GM12878 (cell line): ENCODE data around the gene OTOA. TPM values are rescaled to one million over a fixed set of nuclear protein-coding genes. Genes with fewer than 3 reads are reported as not detected.
A peak's percentile ranks its signal among the peaks of the same experiment; 100 is the strongest.
"Not testable (repeated sequence)": the region's sequence is repeated elsewhere in the genome, so short reads cannot be mapped to it uniquely, and the experiment has no call there.

ENCODE experiments used
- ATAC-seq: fragments of 200-7000 bp; cut with Tn5 transposase; 3 replicates; pipeline ENCODE4 v1.9.1; 2020; ENCODE audit warnings: mild to moderate bottlenecking, moderate library complexity
- BruUV-seq: library from RNA; stranded (reverse); fragments of 400-500 nt; replicated peaks from 2 replicates; lab custom pipeline; 2021; lab: Mats Ljungman, UMichigan
- CTCF ChIA-PET: fragments of 300-600 bp; sonication (Branson Sonifier 250); formaldehyde crosslinking; extraction: SDS; loops from one replicate; lab custom pipeline; 2021; ENCODE audit warnings: inconsistent platforms; lab: Yijun Ruan, JAX
- POLR2A ChIA-PET: fragments of 350-600 bp; formaldehyde crosslinking; extraction: SDS; loops from one replicate; lab custom pipeline; 2021; ENCODE audit warnings: inconsistent platforms; lab: Charles Lee
- RAD21 ChIA-PET: fragments of 300-600 bp; sonication (Branson Sonifier 250); formaldehyde crosslinking; loops from one replicate; lab custom pipeline; 2023; ENCODE audit warnings: antibody characterized with exemption; ENCODE audit not compliant: unreplicated experiment; lab: Charles Lee
- SMC1A ChIA-PET: fragments of 300-600 bp; sonication (Branson Sonifier 250); formaldehyde crosslinking; loops from one replicate; lab custom pipeline; 2023; ENCODE audit not compliant: unreplicated experiment, uncharacterized antibody; lab: Charles Lee
- DNase-seq: peaks from one replicate; pipeline ENCODE4 v3.0.0-alpha.2; 2011; ENCODE audit warnings: low read depth, low spot score
- FAIRE-seq: peaks from 3 replicates; lab custom pipeline; 2011; peaks lifted over from hg19 to GRCh38; lab: Jason Lieb, UNC
- H2AFZ ChIP-seq: 2 replicates; pipeline ENCODE4 v1.6.0; 2011; ENCODE audit warnings: low read depth, low read length, control low read depth; ENCODE audit not compliant: control insufficient read depth
- H3K27ac ChIP-seq: 2 replicates; pipeline ENCODE4 v1.5.1; 2011; ENCODE audit warnings: control low read depth; ENCODE audit not compliant: control insufficient read depth, insufficient read depth
- H3K27me3 ChIP-seq, 2 experiments: replicated peaks in 1 of 2; 2 replicates each; pipeline versions ENCODE4 v1.6.0 to v1.6.1; 2011; ENCODE audit warnings: low read length in 1 of 2; ENCODE audit not compliant: control insufficient read depth in 2 of 2, insufficient read depth in 2 of 2
- H3K36me3 ChIP-seq, 2 experiments: 2 replicates each; pipeline ENCODE4 v1.5.1; 2011; ENCODE audit warnings: low read length in 1 of 2; ENCODE audit not compliant: control insufficient read depth in 2 of 2, insufficient read depth in 2 of 2
- H3K4me1 ChIP-seq: 2 replicates; pipeline ENCODE4 v1.6.1; 2011; ENCODE audit warnings: mild to moderate bottlenecking, low read length, moderate library complexity, mixed read lengths; ENCODE audit not compliant: control insufficient read depth, insufficient read depth
- H3K4me2 ChIP-seq: 2 replicates; pipeline ENCODE4 v1.6.0; 2011; ENCODE audit warnings: control low read depth; ENCODE audit not compliant: control insufficient read depth, insufficient read depth
- H3K4me3 ChIP-seq: fragments of 200-600 bp; sonication (generic); 2 replicates; pipeline ENCODE4 v1.5.1; 2016
- H3K79me2 ChIP-seq: 2 replicates; pipeline ENCODE4 v1.6.0; 2011; ENCODE audit warnings: low read length; ENCODE audit not compliant: control insufficient read depth, insufficient read depth
- H3K9ac ChIP-seq: 2 replicates; pipeline ENCODE4 v1.8.0; 2011; ENCODE audit warnings: low read length, control low read depth, mixed read lengths; ENCODE audit not compliant: control insufficient read depth, insufficient read depth
- H3K9me3 ChIP-seq: replicated peaks from 3 replicates; pipeline ENCODE4 v1.5.1; 2011; ENCODE audit warnings: mild to moderate bottlenecking, low read length; ENCODE audit not compliant: control insufficient read depth, insufficient read depth
- H4K20me1 ChIP-seq: 2 replicates; pipeline ENCODE4 v1.6.0; 2011; ENCODE audit not compliant: control insufficient read depth, insufficient read depth
- WGBS: methylation state at CpG from one replicate; pipeline ENCODE4 v1.1.6; 2016; ENCODE audit warnings: low lambda C conversion rate; ENCODE audit not compliant: insufficient replicate concordance, insufficient coverage; ENCODE audit errors: missing lambda C conversion rate; 5-methylcytosine and 5-hydroxymethylcytosine counted together
- in situ Hi-C: fragments of 300-500 bp; cut with MboI; formaldehyde crosslinking; loops from 9 replicates; pipeline ENCODE4 v1.14.3; 2018; ENCODE audit warnings: mixed read lengths
- intact Hi-C: fragments of 100-400 bp; cut with micrococcal nuclease; formaldehyde crosslinking; loops from one replicate; pipeline ENCODE4 v1.14.2; 2022; ENCODE audit not compliant: unreplicated experiment
- polyA plus RNA-seq, 11 experiments: library from polyadenylated mRNA; depleted of rRNA in 4 of 11; unstranded in 6 of 11; stranded (reverse) in 5 of 11; fragments of >200 nt; fragmentation: Nextera tagmentation in 4 of 11; fragmentation: Illumina TruSeq in 1 of 11; extraction: Ambion mirVana in 4 of 11; extraction: Trizol in 1 of 11; gene quantifications; 1 replicate in 1 of 11; 2 replicates in 10 of 11; pipeline versions ENCODE4 v1.2.1 to v1.2.3, GENCODE V29; 2011 to 2016; ENCODE audit warnings: inconsistent platforms in 2 of 11, missing spikeins in 2 of 11, low read depth in 1 of 11
- total RNA-seq, 4 experiments: library from RNA; depleted of rRNA in 3 of 4; stranded (reverse); fragments of >200 nt in 3 of 4; fragmentation: Illumina TruSeq in 1 of 4; extraction: Trizol in 1 of 4; gene quantifications; 2 replicates each; pipeline versions ENCODE4 v1.2.1 to v1.2.3, GENCODE V29; 2013 to 2021

OTOA gene
- total and polyA plus RNA-seq, 10 of the 15 experiments (the other 5 are each of a cell fraction or from before 2014, with no cell fraction given) = 0.33 to 1.5 (median 0.61) TPM

GRCh38 chr16:21770584-21770983, 106.8 kb downstream of the OTOA start:
- H3K4me1 ChIP-seq, intact Hi-C loops, H3K4me2 ChIP-seq, SMC1A ChIA-PET, H3K27ac ChIP-seq, CTCF ChIA-PET, H3K9ac ChIP-seq, H3K79me2 ChIP-seq, POLR2A ChIA-PET, H3K9me3 ChIP-seq, H2AFZ ChIP-seq, in situ Hi-C loops, FAIRE-seq, RAD21 ChIA-PET, H3K27me3 ChIP-seq, DNase-seq, BruUV-seq, H3K4me3 ChIP-seq, H3K36me3 ChIP-seq, H4K20me1 ChIP-seq: not testable (repeated sequence)
- peak; percentile 96 for ATAC-seq
- no CpG with 5 or more reads among the region's 5 CpGs for WGBS

- WGBS = 58% methylated on average over 9 of the region's 9 CpGs
Observed at GRCh38 chr16:21772547-21773206, 108.9 kb downstream of the OTOA start.

GRCh38 chr16:21773207-21773553, 109.4 kb downstream of the OTOA start:
- H3K4me2 ChIP-seq, in situ Hi-C loops: not testable (repeated sequence)

More at GRCh38 chr16:21772547-21773206, 108.9 kb downstream of the OTOA start:
- RAD21 ChIA-PET, FAIRE-seq, DNase-seq, intact Hi-C loops, H3K9me3 ChIP-seq, H4K20me1 ChIP-seq, H3K36me3 ChIP-seq, H2AFZ ChIP-seq, H3K4me2 ChIP-seq, ATAC-seq, H3K9ac ChIP-seq, H3K27me3 ChIP-seq, H3K4me1 ChIP-seq, H3K79me2 ChIP-seq, BruUV-seq, H3K27ac ChIP-seq, SMC1A ChIA-PET, in situ Hi-C loops, H3K4me3 ChIP-seq, CTCF ChIA-PET: not testable (repeated sequence)
- POLR2A ChIA-PET = interaction anchor here (0.6 kb wide), 1 partner anchor 58 kb away, joined by 4 read pairs; no protein-coding TSS in a partner anchor

DNA sequence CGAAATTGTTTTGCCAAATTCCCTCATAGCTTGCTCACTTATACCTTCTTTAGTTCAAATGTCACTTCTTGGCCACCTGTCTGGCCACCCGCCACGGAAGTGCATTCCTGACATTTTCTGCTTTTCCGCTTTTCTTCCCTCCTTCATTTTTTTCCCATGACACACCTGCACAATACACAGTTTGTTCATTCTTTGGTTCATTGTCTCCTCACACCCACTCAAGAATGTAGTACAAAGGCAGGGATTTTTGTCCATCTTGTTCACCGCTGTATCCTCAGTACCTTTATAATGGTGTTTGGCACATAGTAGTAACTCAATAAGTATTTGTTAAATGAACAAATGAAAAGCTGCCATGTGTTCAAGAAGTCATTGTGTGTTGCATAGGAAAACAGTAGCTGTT, 116.8 kb downstream of the OTOA start:
- FAIRE-seq, H3K9me3 ChIP-seq, H3K9ac ChIP-seq, H3K79me2 ChIP-seq, in situ Hi-C loops, H3K27me3 ChIP-seq, intact Hi-C loops, H3K4me2 ChIP-seq, H4K20me1 ChIP-seq, H2AFZ ChIP-seq, H3K27ac ChIP-seq, CTCF ChIA-PET, H3K4me1 ChIP-seq, POLR2A ChIA-PET, H3K4me3 ChIP-seq, RAD21 ChIA-PET, DNase-seq, SMC1A ChIA-PET, H3K36me3 ChIP-seq, ATAC-seq, BruUV-seq: not testable (repeated sequence)
- no CpG with 5 or more reads among the region's 5 CpGs for WGBS

More at GRCh38 chr16:21773207-21773553, 109.4 kb downstream of the OTOA start:
- H3K36me3 ChIP-seq, CTCF ChIA-PET, BruUV-seq, RAD21 ChIA-PET, FAIRE-seq, H2AFZ ChIP-seq, ATAC-seq, H3K27me3 ChIP-seq, H3K4me3 ChIP-seq, H3K9ac ChIP-seq, H3K27ac ChIP-seq, H4K20me1 ChIP-seq, H3K9me3 ChIP-seq, SMC1A ChIA-PET, H3K4me1 ChIP-seq, H3K79me2 ChIP-seq, DNase-seq, intact Hi-C loops: not testable (repeated sequence)
- POLR2A ChIA-PET = interaction anchor here (0.6 kb wide), 1 partner anchor 59 kb away, joined by 4 read pairs; no protein-coding TSS in a partner anchor
- 63% methylated on average over 5 of the region's 5 CpGs for WGBS
